ENCODE data around the gene DDX6.
"Not testable (repeated sequence)": the region's sequence is repeated elsewhere in the genome, so short reads cannot be mapped to it uniquely, and the experiment has no call there.

DDX6 gene

DNA sequence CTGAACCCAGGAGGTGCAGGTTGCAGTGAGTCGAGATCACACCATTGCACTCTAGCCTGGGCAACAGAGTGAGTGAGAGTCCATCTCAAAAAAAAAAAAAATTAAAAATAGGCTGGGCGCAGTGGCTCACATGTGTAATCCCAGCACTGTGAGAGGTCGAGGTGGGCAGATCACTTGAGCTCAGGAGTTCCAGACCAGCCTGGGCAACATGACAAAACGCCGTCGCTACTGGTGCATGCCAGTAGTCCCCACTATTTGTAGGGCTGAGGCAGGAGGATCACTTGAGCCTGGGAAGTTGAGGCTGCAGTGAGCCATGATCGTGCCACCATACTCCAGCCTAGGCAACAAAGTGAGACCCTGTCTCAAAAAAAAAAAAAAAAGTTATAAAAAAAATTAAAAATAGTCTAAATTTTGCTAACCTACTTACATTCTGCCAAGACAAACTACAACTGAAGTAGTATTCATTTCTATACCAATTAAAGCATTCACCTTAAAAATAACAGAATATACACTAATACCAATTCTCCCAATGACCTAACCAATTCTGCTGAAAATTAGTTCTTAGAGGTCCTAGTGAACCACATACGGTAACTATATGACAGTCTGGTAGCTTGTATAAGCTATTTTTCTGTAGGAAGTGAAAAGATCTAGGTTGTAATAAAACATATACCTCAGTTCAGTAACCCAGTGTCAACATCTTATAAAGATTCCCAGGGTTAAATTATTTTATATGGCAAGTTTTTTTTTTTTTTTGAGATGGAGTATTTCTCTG, 7.1 kb downstream of the DDX6 start:
- Histone ChIP-seq H3K36me3 (ENCODE audit: control insufficient read depth, insufficient read depth, low read length) (no peaks in the 10 kb centered on the region), H3K27me3 (ENCODE audit: control insufficient read depth, insufficient read depth, low read length) (no peaks in the 10 kb centered on the region), H3K79me2 (peaks cover 33% of the 10 kb centered on the region), H3K4me3 (ENCODE audit: low read depth, low read length) (no peak overlapping the region), H3K9ac (no peak overlapping the region), H3K4me1 (no peaks in the 10 kb centered on the region), H2AFZ (no peak overlapping the region), H3K4me2 (ENCODE audit: low read length) (no peak overlapping the region), H3K9me3 (ENCODE audit: control insufficient read depth, low read length) (no peaks in the 10 kb centered on the region), H3K27ac (no peak overlapping the region)
- TF ChIP-seq, protein P1, sequence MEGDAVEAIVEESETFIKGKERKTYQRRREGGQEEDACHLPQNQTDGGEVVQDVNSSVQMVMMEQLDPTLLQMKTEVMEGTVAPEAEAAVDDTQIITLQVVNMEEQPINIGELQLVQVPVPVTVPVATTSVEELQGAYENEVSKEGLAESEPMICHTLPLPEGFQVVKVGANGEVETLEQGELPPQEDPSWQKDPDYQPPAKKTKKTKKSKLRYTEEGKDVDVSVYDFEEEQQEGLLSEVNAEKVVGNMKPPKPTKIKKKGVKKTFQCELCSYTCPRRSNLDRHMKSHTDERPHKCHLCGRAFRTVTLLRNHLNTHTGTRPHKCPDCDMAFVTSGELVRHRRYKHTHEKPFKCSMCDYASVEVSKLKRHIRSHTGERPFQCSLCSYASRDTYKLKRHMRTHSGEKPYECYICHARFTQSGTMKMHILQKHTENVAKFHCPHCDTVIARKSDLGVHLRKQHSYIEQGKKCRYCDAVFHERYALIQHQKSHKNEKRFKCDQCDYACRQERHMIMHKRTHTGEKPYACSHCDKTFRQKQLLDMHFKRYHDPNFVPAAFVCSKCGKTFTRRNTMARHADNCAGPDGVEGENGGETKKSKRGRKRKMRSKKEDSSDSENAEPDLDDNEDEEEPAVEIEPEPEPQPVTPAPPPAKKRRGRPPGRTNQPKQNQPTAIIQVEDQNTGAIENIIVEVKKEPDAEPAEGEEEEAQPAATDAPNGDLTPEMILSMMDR (IDR thresholded peaks at IDR 0.05), result no peak

DNA sequence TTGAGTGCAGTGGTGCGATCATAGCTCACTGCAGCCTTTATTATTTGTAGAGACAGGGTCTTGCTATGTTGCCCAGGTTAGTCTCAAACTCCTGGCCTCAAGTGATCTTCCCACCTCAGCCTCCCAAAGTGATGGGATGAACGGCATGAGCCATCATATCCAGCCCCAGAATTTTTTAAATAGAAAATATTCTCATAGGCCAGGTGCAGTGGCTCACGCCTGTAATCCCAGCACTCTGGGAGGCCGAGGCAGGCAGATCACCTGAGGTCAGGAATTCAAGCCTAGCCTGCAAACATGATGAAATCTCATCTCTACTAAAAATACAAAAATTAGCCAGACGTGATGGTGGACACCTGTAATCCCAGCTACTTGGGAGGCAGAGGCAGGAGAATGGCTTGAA, 7.6 kb downstream of the DDX6 start:
- not testable (repeated sequence) for H3K36me3 ChIP-seq (ENCODE audit: control insufficient read depth, insufficient read depth, low read length); H3K27ac ChIP-seq; H3K4me1 ChIP-seq; H3K9me3 ChIP-seq (ENCODE audit: control insufficient read depth, low read length); H3K4me3 ChIP-seq (ENCODE audit: low read depth, low read length); H3K9ac ChIP-seq; H2AFZ ChIP-seq; H3K27me3 ChIP-seq (ENCODE audit: control insufficient read depth, insufficient read depth, low read length); H3K4me2 ChIP-seq (ENCODE audit: low read length)
- H3K79me2 ChIP-seq, result peaks cover 33% of the 10 kb centered on the region

DNA sequence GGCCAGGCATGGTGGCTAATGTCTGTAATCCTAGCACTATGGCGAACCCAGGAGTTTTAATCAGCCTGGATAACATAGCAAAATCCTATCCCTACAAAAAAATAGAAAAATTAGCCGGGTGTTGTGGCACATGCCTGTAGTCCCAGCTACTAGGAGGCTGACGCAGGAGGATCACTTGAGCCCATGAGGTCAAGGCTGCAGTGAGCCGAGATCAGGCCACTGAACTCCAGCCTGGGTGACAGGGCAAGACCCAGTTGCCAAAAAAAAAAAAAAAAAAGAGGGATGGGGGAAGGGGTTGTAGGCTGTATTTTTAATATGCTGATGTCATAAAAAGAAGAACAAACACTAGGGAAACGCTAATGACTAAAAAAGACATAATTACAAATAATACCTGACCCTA, 12.1 kb downstream of the DDX6 start:
- Histone ChIP-seq H2AFZ (no peak overlapping the region), H3K27me3 (ENCODE audit: control insufficient read depth, insufficient read depth, low read length) (no peaks in the 10 kb centered on the region), H3K79me2 (peaks cover 44% of the 10 kb centered on the region), H3K9me3 (ENCODE audit: control insufficient read depth, low read length) (no peaks in the 10 kb centered on the region), H3K27ac (no peak overlapping the region), H3K9ac (no peak overlapping the region), H3K4me1 (no peaks in the 10 kb centered on the region), H3K4me3 (ENCODE audit: low read depth, low read length) (no peak overlapping the region), H3K4me2 (ENCODE audit: low read length) (no peak overlapping the region), H3K36me3 (ENCODE audit: control insufficient read depth, insufficient read depth, low read length) (no peaks in the 10 kb centered on the region)
- TF ChIP-seq, protein P1 (IDR thresholded peaks at IDR 0.05), result no peak

DNA sequence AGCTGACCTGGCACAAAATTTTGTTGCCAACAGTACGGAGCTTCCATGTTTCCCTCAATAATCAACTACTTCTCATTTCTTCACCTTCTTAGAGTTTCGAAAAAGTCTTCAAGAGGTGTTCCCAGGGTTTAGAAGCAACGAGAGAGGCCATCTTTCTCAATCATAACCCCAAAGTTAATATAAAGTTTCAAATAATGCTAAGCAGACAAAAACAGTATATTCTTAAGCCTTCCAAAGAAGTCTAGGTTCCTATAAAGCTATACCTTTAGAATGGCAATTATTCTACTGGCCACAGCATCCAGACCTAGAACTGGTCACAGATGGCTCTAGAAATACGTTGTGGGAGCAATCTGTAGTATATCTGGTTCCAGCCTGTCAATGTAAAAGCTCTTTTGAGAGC, 16.9 kb downstream of the DDX6 start:
- Histone ChIP-seq H3K4me2 (ENCODE audit: low read length) (no peak overlapping the region), H3K4me1 (peaks cover 5% of the 10 kb centered on the region), H3K9ac (no peak overlapping the region), H3K27ac (no peak overlapping the region), H2AFZ (no peak overlapping the region), H3K4me3 (ENCODE audit: low read depth, low read length) (no peak overlapping the region), H3K36me3 (ENCODE audit: control insufficient read depth, insufficient read depth, low read length) (no peaks in the 10 kb centered on the region), H3K79me2 (peaks cover 55% of the 10 kb centered on the region), H3K27me3 (ENCODE audit: control insufficient read depth, insufficient read depth, low read length) (no peaks in the 10 kb centered on the region), H3K9me3 (ENCODE audit: control insufficient read depth, low read length) (no peaks in the 10 kb centered on the region)
- TF ChIP-seq, protein P1 (IDR thresholded peaks at IDR 0.05), result no peak

DNA sequence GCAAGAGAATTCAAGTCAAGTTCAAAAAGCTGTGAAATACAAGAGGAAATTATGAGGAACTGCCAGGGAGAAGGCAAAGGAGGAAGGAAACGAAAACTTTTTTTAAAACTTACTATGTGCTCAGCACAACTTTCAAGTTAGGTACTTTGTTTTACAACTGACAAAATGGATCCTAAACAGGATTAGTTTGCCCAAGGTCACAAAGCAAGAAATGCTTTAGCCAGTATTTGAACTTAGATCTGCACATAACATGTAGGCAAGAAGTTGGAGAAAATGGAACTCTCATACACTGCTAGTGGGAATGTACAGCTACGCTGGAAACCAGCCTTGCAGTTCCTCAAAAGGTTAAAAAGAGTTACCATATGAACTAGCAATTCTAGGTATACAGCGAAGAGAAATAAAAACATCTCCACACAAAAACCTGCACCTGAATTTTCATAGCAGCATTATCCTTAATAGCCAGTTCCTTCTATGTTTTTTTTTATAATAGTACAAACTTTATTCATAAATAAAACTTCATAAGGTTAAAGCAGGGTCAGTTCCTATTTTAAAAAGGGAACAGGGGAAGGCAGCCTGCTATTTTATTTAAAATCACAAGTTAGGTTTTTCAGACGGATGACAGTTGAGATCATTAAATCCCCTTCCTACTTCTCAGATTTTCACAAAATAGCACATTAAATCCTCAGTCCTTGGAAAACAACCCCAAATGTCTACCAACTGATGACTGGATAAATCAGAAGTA, 19.2 kb downstream of the DDX6 start:
- Histone ChIP-seq H3K4me1 (peaks cover 5% of the 10 kb centered on the region), H3K27ac (no peak overlapping the region), H3K9ac (no peak overlapping the region), H3K4me3 (ENCODE audit: low read depth, low read length) (no peak overlapping the region), H3K79me2 (peaks cover 50% of the 10 kb centered on the region), H3K36me3 (ENCODE audit: control insufficient read depth, insufficient read depth, low read length) (no peaks in the 10 kb centered on the region), H3K27me3 (ENCODE audit: control insufficient read depth, insufficient read depth, low read length) (no peaks in the 10 kb centered on the region), H3K9me3 (ENCODE audit: control insufficient read depth, low read length) (no peaks in the 10 kb centered on the region), H3K4me2 (ENCODE audit: low read length) (no peak overlapping the region), H2AFZ (no peak overlapping the region)
- TF ChIP-seq, protein P1 (IDR thresholded peaks at IDR 0.05), result no peak
